ENCODE results near the gene LRP4.

DNA sequence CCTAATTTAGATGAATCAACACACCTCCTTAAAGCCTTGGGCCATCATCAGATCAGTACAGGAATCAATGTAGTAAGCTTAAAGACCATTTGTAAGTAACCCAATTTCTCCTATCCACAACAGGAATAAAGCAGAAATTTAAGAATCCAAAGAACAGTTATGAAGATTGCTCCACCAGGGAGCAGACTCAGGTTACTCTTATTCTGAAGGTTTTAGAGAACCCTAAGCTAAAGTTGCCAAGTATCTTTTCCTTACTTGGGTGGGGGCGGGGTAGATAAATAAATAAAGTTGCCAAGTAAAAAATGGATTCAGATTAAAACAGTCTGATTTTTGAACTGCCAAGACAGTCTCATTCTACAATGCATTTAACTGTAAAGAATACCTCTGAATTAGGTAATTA, 90.4 kb downstream of the LRP4 start:
- TF ChIP-seq CTCF (IDR thresholded peaks at IDR 0.05 in 8 of 11, conservative IDR thresholded peaks at IDR 0.05 in 3 of 11) (no peak), POLR2A (IDR thresholded peaks at IDR 0.05) (no peak), POLR2AphosphoS5 (IDR thresholded peaks at IDR 0.05) (no peak)

Measured in spleen (tissue), 7 donors.